ENCODE measurements around the gene MYH10.

The MYH10 gene

GRCh38 chr17:8534498-8535188 is 95.9 kb downstream of the MYH10 start:
- TF ChIP-seq CTCF (IDR thresholded peaks at IDR 0.05; ENCODE audit: low read depth, low read length): no peak
- no peak overlapping the region for H3K4me3 ChIP-seq (ENCODE audit: low read depth, low read length)

- no peak for TF ChIP-seq CTCF (IDR thresholded peaks at IDR 0.05; ENCODE audit: low read depth, low read length)
- no peak overlapping the region for H3K4me3 ChIP-seq (ENCODE audit: low read depth, low read length)
Observed at GRCh38 chr17:8532021-8532420, 98.5 kb downstream of the MYH10 start.

- no peak overlapping the region for H3K4me3 ChIP-seq (ENCODE audit: low read depth, low read length)
- TF ChIP-seq CTCF (IDR thresholded peaks at IDR 0.05; ENCODE audit: low read depth, low read length): no peak
Observed at GRCh38 chr17:8522577-8522976, 107.9 kb downstream of the MYH10 start.

GRCh38 chr17:8520981-8521380 is 109.5 kb downstream of the MYH10 start:
- H3K4me3 ChIP-seq (ENCODE audit: low read depth, low read length): no peak overlapping the region
- no peak for TF ChIP-seq CTCF (IDR thresholded peaks at IDR 0.05; ENCODE audit: low read depth, low read length)

GRCh38 chr17:8518850-8519249 is 111.7 kb downstream of the MYH10 start:
- TF ChIP-seq CTCF (IDR thresholded peaks at IDR 0.05; ENCODE audit: low read depth, low read length): no peak
- H3K4me3 ChIP-seq (ENCODE audit: low read depth, low read length): no peak overlapping the region

GRCh38 chr17:8518326-8518725 is 112.2 kb downstream of the MYH10 start:
- no peak overlapping the region for H3K4me3 ChIP-seq (ENCODE audit: low read depth, low read length)
- no peak for TF ChIP-seq CTCF (IDR thresholded peaks at IDR 0.05; ENCODE audit: low read depth, low read length)

GRCh38 chr17:8514801-8515200 is 115.7 kb downstream of the MYH10 start:
- no peak for TF ChIP-seq CTCF (IDR thresholded peaks at IDR 0.05; ENCODE audit: low read depth, low read length)
- H3K4me3 ChIP-seq (ENCODE audit: low read depth, low read length): no peak overlapping the region
